HepG2 (cell line): Measurements from ENCODE around the gene EFNA2. TPM values are rescaled to one million over a fixed set of nuclear protein-coding genes. Genes with fewer than 3 reads are reported as not detected.

ENCODE experiments used
- FOXM1 ChIP-seq: sonication (generic); formaldehyde crosslinking; IDR thresholded peaks from 2 replicates; pipeline ENCODE4 v1.5.0; 2020; ENCODE audit warnings: missing genetic modification reagents
- GLMP ChIP-seq: sonication (generic); formaldehyde crosslinking; IDR thresholded peaks from 2 replicates; pipeline ENCODE4 v1.9.0; 2021; ENCODE audit warnings: missing genetic modification reagents, mild to moderate bottlenecking, borderline replicate concordance
- NCOR1 ChIP-seq: fragments of 200-600 bp; sonication (generic); IDR thresholded peaks from 2 replicates; pipeline ENCODE4 v1.7.0; 2017; ENCODE audit warnings: antibody characterized with exemption, low read length, borderline replicate concordance
- PCBP1 ChIP-seq: fragments of 200-400 bp; formaldehyde crosslinking; IDR thresholded peaks from 2 replicates; pipeline ENCODE4 v1.6.1; 2017; ENCODE audit warnings: mild to moderate bottlenecking, low read depth, low read length, borderline replicate concordance
- POLR2G ChIP-seq: fragments of 200-400 bp; formaldehyde crosslinking; IDR thresholded peaks from 2 replicates; pipeline ENCODE4 v1.6.1; 2018; ENCODE audit warnings: mild to moderate bottlenecking, low read depth, low read length, moderate library complexity
- RFX1 ChIP-seq: fragments of 450-650 bp; IDR thresholded peaks from 2 replicates; pipeline ENCODE4 v1.6.1; 2017
- SALL2 ChIP-seq: sonication (generic); formaldehyde crosslinking; IDR thresholded peaks from 2 replicates; pipeline ENCODE4 v1.8.1; 2023; ENCODE audit warnings: mild to moderate bottlenecking, missing genetic modification reagents, inconsistent platforms
- SPEN ChIP-seq: sonication (generic); formaldehyde crosslinking; IDR thresholded peaks from 2 replicates; pipeline ENCODE4 v1.5.1; 2020; ENCODE audit warnings: low read depth, mild to moderate bottlenecking, missing genetic modification reagents
- XBP1 ChIP-seq: sonication (generic); formaldehyde crosslinking; IDR thresholded peaks from 2 replicates; pipeline ENCODE4 v1.5.0; 2020; ENCODE audit warnings: missing genetic modification reagents
- ZBTB25 ChIP-seq: IDR thresholded peaks from 2 replicates; pipeline ENCODE4 v1.6.1; 2018; ENCODE audit warnings: missing genetic modification reagents
- ZBTB42 ChIP-seq: sonication (generic); formaldehyde crosslinking; IDR thresholded peaks from 2 replicates; pipeline ENCODE4 v1.5.0; 2020; ENCODE audit warnings: mild to moderate bottlenecking, missing genetic modification reagents
- ZNF160 ChIP-seq: sonication (generic); formaldehyde crosslinking; IDR thresholded peaks from 2 replicates; pipeline ENCODE4 v1.8.0; 2022; ENCODE audit warnings: mild to moderate bottlenecking, inconsistent platforms, missing genetic modification reagents
- ZNF382 ChIP-seq: sonication (generic); formaldehyde crosslinking; IDR thresholded peaks from 2 replicates; pipeline ENCODE4 v1.5.0; 2020; ENCODE audit warnings: missing genetic modification reagents, mild to moderate bottlenecking, borderline replicate concordance
- ZNF441 ChIP-seq: sonication (generic); formaldehyde crosslinking; IDR thresholded peaks from 2 replicates; pipeline ENCODE4 v1.7.0; 2021; ENCODE audit warnings: missing genetic modification reagents, borderline replicate concordance
- ZNF556 ChIP-seq: sonication (generic); formaldehyde crosslinking; IDR thresholded peaks from 2 replicates; pipeline ENCODE4 v1.4.0; 2020; ENCODE audit warnings: mild to moderate bottlenecking, missing genetic modification reagents, borderline replicate concordance
- ZNF672 ChIP-seq: sonication (generic); formaldehyde crosslinking; IDR thresholded peaks from 2 replicates; pipeline ENCODE4 v1.8.1; 2022; ENCODE audit warnings: missing genetic modification reagents
- ZNF703 ChIP-seq: sonication (generic); formaldehyde crosslinking; IDR thresholded peaks from 2 replicates; pipeline ENCODE4 v1.5.1; 2020; ENCODE audit warnings: missing genetic modification reagents, mild to moderate bottlenecking, moderate library complexity, borderline replicate concordance
- ZNF75D ChIP-seq: sonication (generic); formaldehyde crosslinking; IDR thresholded peaks from 2 replicates; pipeline ENCODE4 v1.8.1; 2023; ENCODE audit warnings: missing genetic modification reagents, mild to moderate bottlenecking, borderline replicate concordance
- ZNF781 ChIP-seq: sonication (generic); formaldehyde crosslinking; IDR thresholded peaks from 2 replicates; pipeline ENCODE4 v1.5.1; 2020; ENCODE audit warnings: borderline replicate concordance, mild to moderate bottlenecking, missing genetic modification reagents; ENCODE audit errors: not compliant biosample characterization
- ZNF784 ChIP-seq: sonication (generic); formaldehyde crosslinking; IDR thresholded peaks from 2 replicates; pipeline ENCODE4 v1.5.1; 2020; ENCODE audit warnings: missing genetic modification reagents, mild to moderate bottlenecking, borderline replicate concordance
- polyA plus RNA-seq, 8 experiments: library from polyadenylated mRNA; depleted of rRNA in 3 of 8; stranded (reverse) in 7 of 8; unstranded in 1 of 8; fragments of >200 nt; fragmentation: Illumina TruSeq in 4 of 8; extraction: Trizol in 4 of 8; gene quantifications; 2 replicates each; pipeline versions ENCODE4 v1.2.1 to v1.2.3, GENCODE V29; 2011 to 2016; ENCODE audit warnings: low read depth in 4 of 8, missing spikeins in 1 of 8, mixed read lengths in 1 of 8; ENCODE audit not compliant: insufficient read depth in 1 of 8
- total RNA-seq, 5 experiments: library from RNA; depleted of rRNA; stranded (reverse); fragments of >200 nt; fragmentation: Illumina TruSeq; extraction: Trizol; gene quantifications; 2 replicates each; pipeline ENCODE4 v1.2.3, GENCODE V29; 2016; ENCODE audit warnings: low read depth in 1 of 5
- TF ChIP-seq, protein P1 (sequence below): sonication (generic); formaldehyde crosslinking; IDR thresholded peaks from 2 replicates; pipeline ENCODE4 v1.8.1; 2022; ENCODE audit warnings: low read depth, mild to moderate bottlenecking, missing genetic modification reagents
- TF ChIP-seq, protein P2 (sequence below): sonication (generic); formaldehyde crosslinking; IDR thresholded peaks from 2 replicates; pipeline ENCODE4 v1.5.1; 2020; ENCODE audit warnings: missing genetic modification reagents, mild to moderate bottlenecking, borderline replicate concordance

EFNA2 gene
- total and polyA plus RNA-seq, 2 of the 13 experiments (the other 11 are each of a cell fraction or from before 2014, with no cell fraction given) = 6.0 to 9.9 TPM

DNA sequence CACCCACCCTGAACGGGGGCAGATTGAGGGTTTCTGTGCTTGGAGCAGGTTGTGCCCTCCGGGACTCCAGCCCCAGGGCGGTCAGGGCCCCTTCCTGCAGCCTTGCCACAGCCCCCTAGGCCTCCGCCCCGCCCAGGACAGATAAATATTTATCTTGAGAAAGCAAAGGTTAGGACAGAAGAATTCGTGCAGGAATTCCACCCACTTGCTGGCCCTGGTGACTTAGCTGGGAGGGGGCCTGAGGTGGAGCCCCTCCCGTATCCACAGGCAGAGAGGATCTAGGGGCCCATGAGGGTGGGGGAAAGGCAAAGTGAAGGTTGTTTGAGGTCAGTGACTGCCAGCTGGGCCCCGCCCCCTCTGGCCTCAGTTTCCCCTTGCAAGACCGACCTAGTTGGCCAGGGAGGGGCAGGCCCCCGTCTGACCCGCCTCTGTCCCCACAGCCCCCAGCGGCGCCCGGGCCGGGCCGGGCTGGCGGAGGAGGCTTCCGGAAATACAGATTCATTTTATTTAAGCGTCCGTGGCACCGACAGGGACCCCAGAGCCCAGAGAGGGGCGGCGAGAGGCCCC is 32.1 kb upstream of the EFNA2 start (continued):
- TF ChIP-seq NCOR1 (peak; percentile 59; the same call in 1 of the 2 replicates), SALL2 (CRISPR knock-in tag) (no peak), XBP1 (no peak), POLR2G (peak; percentile 2; the same call in 1 of the 2 replicates), ZNF441 (CRISPR knock-in tag) (0 out of 2 replicates have a peak, but pooled peaks have one; percentile 51), ZNF703 (CRISPR knock-in tag) (no peak), GLMP (no peak), ZNF556 (CRISPR knock-in tag) (no peak), PCBP1 (no peak), SPEN (CRISPR knock-in tag) (peak; percentile 63; the same call in 1 of the 2 replicates), ZNF160 (CRISPR knock-in tag) (no peak), ZNF382 (CRISPR knock-in tag) (no peak), ZNF784 (CRISPR knock-in tag) (no peak), RFX1 (no peak), ZBTB42 (CRISPR knock-in tag) (no peak), ZNF781 (CRISPR knock-in tag) (no peak), ZNF672 (CRISPR knock-in tag) (no peak), ZNF75D (CRISPR knock-in tag) (no peak), FOXM1 (CRISPR knock-in tag) (no peak), ZBTB25 (CRISPR knock-in tag) (0 out of 2 replicates have a peak, but pooled peaks have one; percentile 18)
- TF ChIP-seq, protein P1, sequence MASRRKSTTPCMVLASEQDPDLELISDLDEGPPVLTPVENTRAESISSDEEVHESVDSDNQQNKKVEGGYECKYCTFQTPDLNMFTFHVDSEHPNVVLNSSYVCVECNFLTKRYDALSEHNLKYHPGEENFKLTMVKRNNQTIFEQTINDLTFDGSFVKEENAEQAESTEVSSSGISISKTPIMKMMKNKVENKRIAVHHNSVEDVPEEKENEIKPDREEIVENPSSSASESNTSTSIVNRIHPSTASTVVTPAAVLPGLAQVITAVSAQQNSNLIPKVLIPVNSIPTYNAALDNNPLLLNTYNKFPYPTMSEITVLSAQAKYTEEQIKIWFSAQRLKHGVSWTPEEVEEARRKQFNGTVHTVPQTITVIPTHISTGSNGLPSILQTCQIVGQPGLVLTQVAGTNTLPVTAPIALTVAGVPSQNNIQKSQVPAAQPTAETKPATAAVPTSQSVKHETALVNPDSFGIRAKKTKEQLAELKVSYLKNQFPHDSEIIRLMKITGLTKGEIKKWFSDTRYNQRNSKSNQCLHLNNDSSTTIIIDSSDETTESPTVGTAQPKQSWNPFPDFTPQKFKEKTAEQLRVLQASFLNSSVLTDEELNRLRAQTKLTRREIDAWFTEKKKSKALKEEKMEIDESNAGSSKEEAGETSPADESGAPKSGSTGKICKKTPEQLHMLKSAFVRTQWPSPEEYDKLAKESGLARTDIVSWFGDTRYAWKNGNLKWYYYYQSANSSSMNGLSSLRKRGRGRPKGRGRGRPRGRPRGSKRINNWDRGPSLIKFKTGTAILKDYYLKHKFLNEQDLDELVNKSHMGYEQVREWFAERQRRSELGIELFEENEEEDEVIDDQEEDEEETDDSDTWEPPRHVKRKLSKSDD (CRISPR knock-in tag) = no peak
- TF ChIP-seq, protein P2, sequence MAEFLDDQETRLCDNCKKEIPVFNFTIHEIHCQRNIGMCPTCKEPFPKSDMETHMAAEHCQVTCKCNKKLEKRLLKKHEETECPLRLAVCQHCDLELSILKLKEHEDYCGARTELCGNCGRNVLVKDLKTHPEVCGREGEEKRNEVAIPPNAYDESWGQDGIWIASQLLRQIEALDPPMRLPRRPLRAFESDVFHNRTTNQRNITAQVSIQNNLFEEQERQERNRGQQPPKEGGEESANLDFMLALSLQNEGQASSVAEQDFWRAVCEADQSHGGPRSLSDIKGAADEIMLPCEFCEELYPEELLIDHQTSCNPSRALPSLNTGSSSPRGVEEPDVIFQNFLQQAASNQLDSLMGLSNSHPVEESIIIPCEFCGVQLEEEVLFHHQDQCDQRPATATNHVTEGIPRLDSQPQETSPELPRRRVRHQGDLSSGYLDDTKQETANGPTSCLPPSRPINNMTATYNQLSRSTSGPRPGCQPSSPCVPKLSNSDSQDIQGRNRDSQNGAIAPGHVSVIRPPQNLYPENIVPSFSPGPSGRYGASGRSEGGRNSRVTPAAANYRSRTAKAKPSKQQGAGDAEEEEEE (CRISPR knock-in tag) = no peak
